HEK293T (cell line): ENCODE data around the gene MS4A7.

Source experiments
- CTCF ChIA-PET: fragments of 350-600 bp; formaldehyde crosslinking; extraction: SDS; loops from one replicate; lab custom pipeline; 2021; ENCODE audit warnings: antibody characterized with exemption, inconsistent platforms; lab: Yijun Ruan, JAX
- POLR2A ChIA-PET: fragments of 350-600 bp; formaldehyde crosslinking; extraction: SDS; loops from one replicate; lab custom pipeline; 2020; ENCODE audit warnings: antibody characterized with exemption, inconsistent platforms; lab: Yijun Ruan, JAX
- DNase-seq: peaks from one replicate; pipeline ENCODE4 v3.0.0; 2012; ENCODE audit warnings: mixed read lengths; ENCODE audit errors: extremely low spot score
- ARNT ChIP-seq: fragments of 450-650 bp; IDR thresholded peaks from 2 replicates; pipeline ENCODE4 v1.6.1; 2017; ENCODE audit warnings: mild to moderate bottlenecking
- BHLHE40 ChIP-seq: fragments of 450-650 bp; IDR thresholded peaks from 2 replicates; pipeline ENCODE4 v1.6.1; 2016; ENCODE audit warnings: mild to moderate bottlenecking, moderate library complexity, borderline replicate concordance
- CTBP1 ChIP-seq: fragments of 450-650 bp; IDR thresholded peaks from 2 replicates; pipeline ENCODE4 v1.6.1; 2016; ENCODE audit warnings: borderline replicate concordance
- ELF4 ChIP-seq: fragments of 450-650 bp; IDR thresholded peaks from 2 replicates; pipeline ENCODE4 v1.6.1; 2017; ENCODE audit warnings: antibody characterized with exemption
- FOXA1 ChIP-seq: fragments of 450-650 bp; IDR thresholded peaks from 2 replicates; pipeline ENCODE4 v1.6.1; 2016; ENCODE audit warnings: mild to moderate bottlenecking
- FOXK2 ChIP-seq: fragments of 450-650 bp; IDR thresholded peaks from 2 replicates; pipeline ENCODE4 v1.6.1; 2016; ENCODE audit warnings: mild to moderate bottlenecking
- FOXM1 ChIP-seq: fragments of 450-650 bp; IDR thresholded peaks from 2 replicates; pipeline ENCODE4 v1.6.1; 2017; ENCODE audit warnings: mild to moderate bottlenecking, borderline replicate concordance
- HDGF ChIP-seq: fragments of 450-650 bp; IDR thresholded peaks from 2 replicates; pipeline ENCODE4 v1.6.1; 2017; ENCODE audit warnings: antibody characterized with exemption, borderline replicate concordance
- L3MBTL2 ChIP-seq: fragments of 450-650 bp; conservative IDR thresholded peaks from 2 replicates; pipeline ENCODE4 v1.6.1; 2016; ENCODE audit warnings: mild to moderate bottlenecking
- LEF1 ChIP-seq: fragments of 450-650 bp; IDR thresholded peaks from 2 replicates; pipeline ENCODE4 v1.6.1; 2017; ENCODE audit warnings: mild to moderate bottlenecking, borderline replicate concordance
- NFRKB ChIP-seq: fragments of 450-650 bp; IDR thresholded peaks from 2 replicates; pipeline ENCODE4 v1.6.1; 2016; ENCODE audit warnings: mild to moderate bottlenecking, moderate library complexity
- SP1 ChIP-seq: fragments of 450-650 bp; IDR thresholded peaks from 2 replicates; pipeline ENCODE4 v1.6.1; 2017
- SUZ12 ChIP-seq: fragments of 450-650 bp; IDR thresholded peaks from 2 replicates; pipeline ENCODE4 v1.6.1; 2016; ENCODE audit warnings: mild to moderate bottlenecking
- TARDBP ChIP-seq: fragments of 450-650 bp; IDR thresholded peaks from 2 replicates; pipeline ENCODE4 v1.6.1; 2016
- ZNF384 ChIP-seq: fragments of 450-650 bp; IDR thresholded peaks from 2 replicates; pipeline ENCODE4 v1.6.1; 2016
- TF ChIP-seq, protein P1 (sequence below): fragments of 450-650 bp; IDR thresholded peaks from 2 replicates; pipeline ENCODE4 v1.6.1; 2016

MS4A7 gene

DNA sequence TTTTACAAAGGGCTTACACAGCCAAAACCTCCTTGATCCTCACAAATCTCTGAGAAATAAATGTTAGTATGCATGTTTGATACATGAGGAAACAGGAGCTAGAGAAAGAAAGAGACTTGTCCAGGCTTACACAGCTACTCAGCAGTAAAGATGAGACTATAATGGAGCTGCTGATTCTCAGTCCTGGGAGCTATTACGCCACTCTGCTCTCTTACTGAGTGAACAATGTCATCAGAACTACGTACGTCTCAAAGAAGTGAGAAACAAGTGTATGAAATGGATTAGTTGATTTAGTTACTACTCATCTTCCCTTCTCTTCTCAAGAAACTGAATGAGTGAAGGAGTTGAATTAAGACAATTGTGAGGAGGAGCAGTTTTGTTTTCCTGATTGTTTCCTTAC is 39.0 kb upstream of the MS4A7 start:
- DNase-seq: no peak
- POLR2A ChIA-PET: no interaction called here
- TF ChIP-seq ZNF384 (no peak), LEF1 (no peak), FOXM1 (no peak), SUZ12 (no peak), ARNT (no peak), SP1 (no peak), BHLHE40 (no peak), ELF4 (no peak), L3MBTL2 (no peak), CTBP1 (no peak), NFRKB (no peak), FOXA1 (no peak), FOXK2 (no peak), TARDBP (no peak), HDGF (no peak)
- TF ChIP-seq, protein P1, sequence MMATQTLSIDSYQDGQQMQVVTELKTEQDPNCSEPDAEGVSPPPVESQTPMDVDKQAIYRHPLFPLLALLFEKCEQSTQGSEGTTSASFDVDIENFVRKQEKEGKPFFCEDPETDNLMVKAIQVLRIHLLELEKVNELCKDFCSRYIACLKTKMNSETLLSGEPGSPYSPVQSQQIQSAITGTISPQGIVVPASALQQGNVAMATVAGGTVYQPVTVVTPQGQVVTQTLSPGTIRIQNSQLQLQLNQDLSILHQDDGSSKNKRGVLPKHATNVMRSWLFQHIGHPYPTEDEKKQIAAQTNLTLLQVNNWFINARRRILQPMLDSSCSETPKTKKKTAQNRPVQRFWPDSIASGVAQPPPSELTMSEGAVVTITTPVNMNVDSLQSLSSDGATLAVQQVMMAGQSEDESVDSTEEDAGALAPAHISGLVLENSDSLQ: no peak
- CTCF ChIA-PET: no interaction called here

DNA sequence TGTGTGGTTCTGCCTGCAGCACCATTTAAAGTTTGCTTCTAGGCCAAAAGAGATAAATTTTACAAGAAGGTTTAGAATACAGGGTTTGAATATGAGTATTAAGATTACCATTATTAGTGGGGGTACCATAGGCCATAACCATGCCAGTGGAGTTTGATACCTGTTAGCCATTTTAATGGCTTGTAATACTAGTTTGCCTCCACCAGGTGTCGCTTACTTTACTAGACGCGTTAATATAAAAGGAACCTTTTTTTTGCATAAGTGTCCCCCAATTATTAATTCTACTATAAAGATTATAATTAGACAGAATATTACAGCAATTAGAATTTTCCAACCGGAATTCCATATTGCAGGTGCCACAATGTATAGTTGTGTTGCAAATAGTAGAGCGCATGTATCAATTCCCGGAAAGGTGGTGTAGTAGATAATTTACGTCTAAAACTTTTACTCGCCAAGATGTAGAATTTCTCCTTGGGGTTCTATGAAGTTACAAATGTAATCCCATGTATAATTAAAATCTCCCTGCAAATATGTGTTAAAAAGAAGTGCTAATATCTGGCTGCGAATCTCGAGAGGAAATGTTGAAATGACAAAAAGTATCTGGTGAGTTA is 35.1 kb upstream of the MS4A7 start:
- CTCF ChIA-PET: interaction anchor here (0.6 to 0.8 kb wide), 2 partner anchors 9 to 271 kb away, joined by 3 to 7 read pairs; no protein-coding TSS in a partner anchor
- TF ChIP-seq ELF4: no peak
- POLR2A ChIA-PET: no interaction called here
- DNase-seq: peak; percentile 16

DNA sequence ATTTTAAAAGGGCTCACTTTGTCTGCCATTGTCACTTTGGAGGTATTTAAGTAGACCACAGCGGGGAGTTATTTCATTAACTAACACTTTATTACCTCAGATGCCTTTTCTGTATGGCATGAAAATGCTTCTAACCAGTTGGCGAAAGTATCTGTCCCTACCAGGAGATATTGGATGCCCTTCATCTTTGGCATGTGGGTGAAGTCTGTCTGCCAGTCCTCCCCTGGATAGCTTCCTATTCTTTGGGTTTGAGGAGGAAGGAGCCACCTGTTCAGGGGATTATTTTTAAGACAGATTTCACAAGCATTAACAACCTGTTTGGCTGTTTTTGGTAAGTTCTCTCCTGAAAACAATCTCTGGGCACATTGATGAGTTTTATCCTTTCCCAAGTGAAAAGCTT is 34.2 kb upstream of the MS4A7 start:
- TF ChIP-seq FOXM1: no peak
- no peak for TF ChIP-seq FOXA1
- TF ChIP-seq BHLHE40: no peak
- no peak for TF ChIP-seq FOXK2
- no peak for TF ChIP-seq TARDBP
- TF ChIP-seq, protein P1: no peak
- TF ChIP-seq ARNT: no peak
- no peak for TF ChIP-seq CTBP1
- no peak for TF ChIP-seq L3MBTL2
- TF ChIP-seq NFRKB: no peak
- no peak for TF ChIP-seq SUZ12
- TF ChIP-seq SP1: no peak
- no peak for TF ChIP-seq HDGF
- TF ChIP-seq ZNF384: no peak
- TF ChIP-seq ELF4: no peak
- TF ChIP-seq LEF1: no peak
- POLR2A ChIA-PET: no interaction called here
- no peak for DNase-seq
- CTCF ChIA-PET: interaction anchor here (1.2 kb wide), 1 partner anchor 11 kb away, joined by 5 read pairs; no protein-coding TSS in a partner anchor

GRCh38 chr11:60345489-60345888 is 32.8 kb upstream of the MS4A7 start:
- TF ChIP-seq, protein P1: 0 out of 2 replicates have a peak, but pooled peaks have one; percentile 6
- TF ChIP-seq ZNF384: no peak
- CTCF ChIA-PET: interaction anchor here (0.8 to 1.2 kb wide), 3 partner anchors 12 to 77 kb away, joined by 3 to 5 read pairs (median 3); no protein-coding TSS in a partner anchor
- DNase-seq: no peak
- POLR2A ChIA-PET: no interaction called here

DNA sequence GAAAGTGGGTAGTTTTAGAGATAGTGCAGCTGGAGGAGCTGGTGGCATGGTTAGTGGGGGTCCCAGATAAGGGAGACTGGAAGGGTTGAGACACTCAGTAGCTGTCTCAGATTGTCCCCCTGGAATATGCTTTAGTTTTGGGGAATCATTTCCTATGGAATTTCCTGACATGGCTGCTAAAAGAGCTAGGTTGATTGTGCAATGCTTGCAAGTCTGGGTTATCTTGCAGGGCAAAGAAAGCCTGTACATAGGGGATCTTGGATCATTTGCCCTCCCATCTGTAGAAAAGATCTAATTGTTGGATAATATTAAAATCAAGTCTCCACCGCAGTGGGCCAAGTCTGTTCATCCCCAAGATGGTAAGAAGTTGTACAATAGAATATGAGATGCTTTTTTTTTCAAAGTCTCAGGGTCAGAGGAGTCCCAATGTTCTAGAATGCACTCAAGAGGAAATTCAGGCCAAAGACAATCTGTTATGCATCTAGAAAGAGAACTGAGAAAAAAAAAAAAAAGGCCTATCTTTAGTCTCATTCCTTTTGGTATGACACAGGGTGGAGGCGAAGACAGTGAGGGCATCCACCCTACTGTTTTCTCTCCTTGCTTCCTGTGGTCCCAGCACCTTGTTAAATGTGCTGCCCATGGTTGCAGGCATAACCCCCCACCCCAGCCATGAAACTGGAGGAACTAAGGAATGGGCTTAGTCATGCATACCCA is 31.1 kb upstream of the MS4A7 start:
- POLR2A ChIA-PET: no interaction called here
- TF ChIP-seq HDGF (no peak), TARDBP (no peak), SUZ12 (no peak)
- CTCF ChIA-PET: no interaction called here
- no peak for DNase-seq

DNA sequence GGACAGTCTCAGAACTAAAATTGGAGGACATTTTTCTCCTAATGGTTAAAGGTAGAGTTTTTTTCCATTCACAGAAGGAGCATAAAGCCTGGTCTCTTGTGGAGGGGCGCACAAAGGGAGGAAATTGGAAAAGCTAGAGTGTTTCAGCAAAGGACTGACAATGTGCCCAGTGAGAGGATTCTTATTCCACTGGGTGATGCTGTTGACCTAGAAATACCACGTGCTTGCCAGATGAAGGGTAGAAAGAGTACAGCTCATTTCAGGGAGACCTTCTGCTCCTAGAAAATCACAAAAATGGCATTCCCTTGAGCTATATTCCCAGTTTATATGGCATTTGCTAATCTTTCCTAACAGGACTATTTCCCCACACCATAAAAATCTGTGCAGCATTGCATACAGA is 30.2 kb upstream of the MS4A7 start:
- CTCF ChIA-PET: no interaction called here

DNA sequence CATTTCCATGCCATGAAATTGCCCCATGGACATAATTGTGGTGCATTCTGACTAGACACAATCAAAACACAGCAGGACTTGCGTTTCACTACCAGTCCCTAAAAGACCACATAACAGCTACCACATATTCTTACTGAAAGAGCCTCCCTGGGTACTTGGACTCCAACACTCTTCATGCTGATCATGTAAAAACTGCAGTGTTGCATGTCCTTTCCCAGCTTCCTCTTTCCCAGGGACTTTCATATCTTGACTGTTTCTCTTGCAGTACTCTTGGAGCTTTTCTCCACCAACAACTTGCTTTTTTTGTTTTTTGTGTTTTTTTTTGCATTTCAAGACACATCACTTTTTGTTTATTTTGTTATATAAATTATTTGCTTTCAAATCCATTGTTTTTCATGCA is 28.3 kb upstream of the MS4A7 start:
- no peak for DNase-seq
- POLR2A ChIA-PET: no interaction called here
- CTCF ChIA-PET: no interaction called here
- TF ChIP-seq SUZ12 (no peak), SP1 (no peak), NFRKB (no peak), L3MBTL2 (no peak), HDGF (no peak), ZNF384 (no peak), TARDBP (no peak), ELF4 (no peak), FOXK2 (no peak), BHLHE40 (no peak), LEF1 (no peak), CTBP1 (no peak), ARNT (no peak)
- TF ChIP-seq, protein P1: no peak

More for the DNA sequence above, 30.2 kb upstream of the MS4A7 start:
- no peak for TF ChIP-seq NFRKB
- DNase-seq: no peak
- POLR2A ChIA-PET: no interaction called here
